ENCODE measurements around the gene LCN2. TPM values are rescaled to one million over a fixed set of nuclear protein-coding genes. Genes with fewer than 3 reads are reported as not detected.
A peak's percentile ranks its signal among the peaks of the same experiment; 100 is the strongest.

LCN2 gene
- total and polyA plus RNA-seq, 9 of the 15 experiments (the other 6 are each of a cell fraction or from before 2014, with no cell fraction given), result 0.10 to 1.2 (median 0.44) TPM; not detected in 1

DNA sequence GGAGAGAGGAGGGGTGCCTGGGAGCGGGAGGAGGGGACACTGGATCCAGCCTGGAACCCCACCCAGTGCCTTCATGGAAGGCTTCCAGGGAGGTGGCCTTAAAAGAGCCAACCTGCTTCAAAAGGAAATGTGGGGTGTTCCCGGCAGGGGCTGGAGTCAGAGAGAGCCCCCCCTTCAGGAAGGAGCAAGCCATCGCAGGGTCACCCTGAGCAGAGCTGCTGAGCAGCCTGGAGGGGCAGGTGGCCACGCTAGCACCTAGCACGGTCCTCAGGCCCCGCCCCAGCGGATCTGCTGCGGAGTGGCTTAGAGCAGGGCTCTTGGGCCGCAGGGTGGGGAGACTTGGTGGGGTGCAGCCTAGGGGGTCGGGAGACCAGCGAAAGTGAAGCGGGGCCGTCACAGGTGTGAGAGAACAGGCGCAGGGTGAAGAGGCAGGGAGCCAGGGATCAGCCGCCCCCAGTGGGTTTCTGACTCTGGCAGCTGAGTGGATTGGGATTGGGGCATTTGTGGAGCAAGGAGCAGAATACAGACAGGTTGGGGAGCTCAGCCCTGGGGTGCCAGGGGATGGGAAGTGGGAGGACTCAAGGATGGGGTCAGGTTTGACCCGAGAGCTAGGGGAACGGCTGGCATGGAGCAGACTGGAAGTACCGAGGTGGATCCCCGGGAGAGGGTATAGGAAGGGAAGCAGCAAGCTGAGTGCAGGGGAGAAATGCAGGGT is 1.5 kb downstream of the LCN2 start (continued):
- no peak for TF ChIP-seq ZKSCAN8 (CRISPR knock-in tag; IDR thresholded peaks at IDR 0.05)
- no peak for TF ChIP-seq CAMTA2 (CRISPR knock-in tag; conservative IDR thresholded peaks at IDR 0.05)
- TF ChIP-seq TEAD2 (tag; IDR thresholded peaks at IDR 0.05), result no peak
- TF ChIP-seq KLF13 (tag; IDR thresholded peaks at IDR 0.05; ENCODE audit: borderline replicate concordance, low read depth), result no peak; the same call in 1 of the 2 replicates
- no peak for TF ChIP-seq C11orf30 (IDR thresholded peaks at IDR 0.05; ENCODE audit: low read depth)
- TF ChIP-seq RBBP5 (IDR thresholded peaks at IDR 0.05; ENCODE audit: borderline replicate concordance, insufficient read depth, low read length, poor library complexity, severe bottlenecking), result no peak
- TF ChIP-seq SIRT6 (IDR thresholded peaks at IDR 0.05; ENCODE audit: low read depth, low read length), result no peak
- peak; percentile 42; the same call in 1 of the 2 replicates for TF ChIP-seq CXXC5 (CRISPR knock-in tag; IDR thresholded peaks at IDR 0.05)
- TF ChIP-seq CHD4 (IDR thresholded peaks at IDR 0.05; ENCODE audit: insufficient read depth, insufficient replicate concordance, low read depth, low read length, poor library complexity, severe bottlenecking), result peak; percentile 77
- no peak for TF ChIP-seq SUPT5H (IDR thresholded peaks at IDR 0.05)
- 0 out of 2 replicates have a peak, but pooled peaks have one; percentile 89 for TF ChIP-seq DNMT1 (IDR thresholded peaks at IDR 0.05)
- TF ChIP-seq, protein P1, sequence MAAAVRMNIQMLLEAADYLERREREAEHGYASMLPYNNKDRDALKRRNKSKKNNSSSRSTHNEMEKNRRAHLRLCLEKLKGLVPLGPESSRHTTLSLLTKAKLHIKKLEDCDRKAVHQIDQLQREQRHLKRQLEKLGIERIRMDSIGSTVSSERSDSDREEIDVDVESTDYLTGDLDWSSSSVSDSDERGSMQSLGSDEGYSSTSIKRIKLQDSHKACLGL (CRISPR knock-in tag; IDR thresholded peaks at IDR 0.05; ENCODE audit: borderline replicate concordance, poor library complexity, severe bottlenecking), result no peak
- TF ChIP-seq, protein P2, sequence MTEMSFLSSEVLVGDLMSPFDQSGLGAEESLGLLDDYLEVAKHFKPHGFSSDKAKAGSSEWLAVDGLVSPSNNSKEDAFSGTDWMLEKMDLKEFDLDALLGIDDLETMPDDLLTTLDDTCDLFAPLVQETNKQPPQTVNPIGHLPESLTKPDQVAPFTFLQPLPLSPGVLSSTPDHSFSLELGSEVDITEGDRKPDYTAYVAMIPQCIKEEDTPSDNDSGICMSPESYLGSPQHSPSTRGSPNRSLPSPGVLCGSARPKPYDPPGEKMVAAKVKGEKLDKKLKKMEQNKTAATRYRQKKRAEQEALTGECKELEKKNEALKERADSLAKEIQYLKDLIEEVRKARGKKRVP (CRISPR knock-in tag; IDR thresholded peaks at IDR 0.05), result no peak
- TF ChIP-seq SIN3B (IDR thresholded peaks at IDR 0.05; ENCODE audit: low read depth), result no peak
- TF ChIP-seq, protein P3, sequence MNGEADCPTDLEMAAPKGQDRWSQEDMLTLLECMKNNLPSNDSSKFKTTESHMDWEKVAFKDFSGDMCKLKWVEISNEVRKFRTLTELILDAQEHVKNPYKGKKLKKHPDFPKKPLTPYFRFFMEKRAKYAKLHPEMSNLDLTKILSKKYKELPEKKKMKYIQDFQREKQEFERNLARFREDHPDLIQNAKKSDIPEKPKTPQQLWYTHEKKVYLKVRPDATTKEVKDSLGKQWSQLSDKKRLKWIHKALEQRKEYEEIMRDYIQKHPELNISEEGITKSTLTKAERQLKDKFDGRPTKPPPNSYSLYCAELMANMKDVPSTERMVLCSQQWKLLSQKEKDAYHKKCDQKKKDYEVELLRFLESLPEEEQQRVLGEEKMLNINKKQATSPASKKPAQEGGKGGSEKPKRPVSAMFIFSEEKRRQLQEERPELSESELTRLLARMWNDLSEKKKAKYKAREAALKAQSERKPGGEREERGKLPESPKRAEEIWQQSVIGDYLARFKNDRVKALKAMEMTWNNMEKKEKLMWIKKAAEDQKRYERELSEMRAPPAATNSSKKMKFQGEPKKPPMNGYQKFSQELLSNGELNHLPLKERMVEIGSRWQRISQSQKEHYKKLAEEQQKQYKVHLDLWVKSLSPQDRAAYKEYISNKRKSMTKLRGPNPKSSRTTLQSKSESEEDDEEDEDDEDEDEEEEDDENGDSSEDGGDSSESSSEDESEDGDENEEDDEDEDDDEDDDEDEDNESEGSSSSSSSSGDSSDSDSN (IDR thresholded peaks at IDR 0.05; ENCODE audit: borderline replicate concordance in 1 of 2, low read depth in 2 of 2, low read length in 2 of 2), result no peak
- 0 out of 2 replicates have a peak, but pooled peaks have one; percentile 37 for TF ChIP-seq SRSF3 (IDR thresholded peaks at IDR 0.05; ENCODE audit: insufficient read depth, low read length)
- no peak for TF ChIP-seq RFX1 (IDR thresholded peaks at IDR 0.05)
- TF ChIP-seq, protein P4, sequence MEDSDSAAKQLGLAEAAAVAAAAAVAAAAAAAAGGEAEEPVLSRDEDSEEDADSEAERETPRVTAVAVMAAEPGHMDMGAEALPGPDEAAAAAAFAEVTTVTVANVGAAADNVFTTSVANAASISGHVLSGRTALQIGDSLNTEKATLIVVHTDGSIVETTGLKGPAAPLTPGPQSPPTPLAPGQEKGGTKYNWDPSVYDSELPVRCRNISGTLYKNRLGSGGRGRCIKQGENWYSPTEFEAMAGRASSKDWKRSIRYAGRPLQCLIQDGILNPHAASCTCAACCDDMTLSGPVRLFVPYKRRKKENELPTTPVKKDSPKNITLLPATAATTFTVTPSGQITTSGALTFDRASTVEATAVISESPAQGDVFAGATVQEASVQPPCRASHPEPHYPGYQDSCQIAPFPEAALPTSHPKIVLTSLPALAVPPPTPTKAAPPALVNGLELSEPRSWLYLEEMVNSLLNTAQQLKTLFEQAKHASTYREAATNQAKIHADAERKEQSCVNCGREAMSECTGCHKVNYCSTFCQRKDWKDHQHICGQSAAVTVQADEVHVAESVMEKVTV (CRISPR knock-in tag; IDR thresholded peaks at IDR 0.05), result no peak
- TF ChIP-seq NRF1 (conservative IDR thresholded peaks at IDR 0.05 in 1 of 2, IDR thresholded peaks at IDR 0.05 in 1 of 2), result peak; percentile 85 to 87
- no peak for TF ChIP-seq CEBPB (tag; IDR thresholded peaks at IDR 0.05)
- peak; percentile 66 for TF ChIP-seq ZNF583 (CRISPR knock-in tag; IDR thresholded peaks at IDR 0.05)
- no peak for TF ChIP-seq NCOR1 (IDR thresholded peaks at IDR 0.05)
- TF ChIP-seq BHLHE40 (IDR thresholded peaks at IDR 0.05; ENCODE audit: low read length), result peak; percentile 55
